DMS153 treated with DMSO at 0.1 percent for 48 hours (cell line): ENCODE results near the gene SEC14L3.

Experiments used
- DNase-seq: peaks from one replicate; lab custom pipeline; 2025; ENCODE audit not compliant: unreplicated experiment; lab: John Stamatoyannopoulos, UW

Gene SEC14L3

GRCh38 chr22:30445438-30446145 lies 26.2 kb downstream of the SEC14L3 start:
- DNase-seq: no peak

GRCh38 chr22:30444632-30445437 lies 27.0 kb downstream of the SEC14L3 start:
- no peak for DNase-seq

DNA sequence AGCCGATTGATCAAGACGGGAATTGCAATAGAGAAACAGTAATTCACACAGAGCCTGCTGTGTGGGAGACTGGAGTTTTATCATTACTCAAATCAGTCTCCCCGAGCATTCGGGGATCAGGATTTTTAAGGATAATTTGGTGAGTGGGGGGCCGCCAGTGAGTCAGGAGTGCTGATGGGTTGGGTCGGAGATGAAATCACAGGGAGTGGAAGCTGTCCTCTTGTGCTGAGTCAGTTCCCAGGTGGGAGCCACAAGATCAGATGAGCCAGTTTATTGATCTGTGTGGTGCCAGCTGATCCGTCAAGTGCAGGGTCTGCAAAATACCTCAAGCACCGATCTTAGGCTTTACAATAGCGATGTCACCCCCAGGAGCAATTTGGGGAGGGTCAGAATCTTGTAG lies 30.7 kb downstream of the SEC14L3 start:
- no peak for DNase-seq

GRCh38 chr22:30439836-30440235 lies 32.0 kb downstream of the SEC14L3 start:
- DNase-seq: no peak

- no peak for DNase-seq
These were observed 32.6 kb downstream of the SEC14L3 start for GRCh38 chr22:30439226-30439625.

DNA sequence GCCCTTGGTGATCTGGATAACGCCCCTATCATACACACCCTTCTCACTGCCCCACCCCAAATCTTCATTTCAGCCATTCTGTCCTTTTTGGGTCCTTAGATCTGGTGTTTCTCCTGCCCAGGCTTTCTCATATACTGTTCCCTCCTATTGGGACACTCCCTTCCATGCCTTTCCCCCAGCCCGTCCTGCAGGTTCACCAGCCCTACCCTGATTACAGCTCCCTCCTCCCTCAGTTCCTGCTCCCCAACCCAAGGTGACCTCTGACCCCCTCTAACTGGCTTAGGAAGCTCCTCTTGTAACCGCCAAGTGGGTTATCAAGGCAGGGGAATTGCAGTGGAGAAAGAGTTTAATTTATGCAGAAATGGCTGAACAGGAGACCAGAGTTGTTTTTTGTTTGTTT lies 33.3 kb downstream of the SEC14L3 start:
- DNase-seq: no peak

GRCh38 chr22:30436196-30436595 lies 35.6 kb downstream of the SEC14L3 start:
- no peak for DNase-seq

GRCh38 chr22:30435674-30436126 lies 36.1 kb downstream of the SEC14L3 start:
- no peak for DNase-seq

DNA sequence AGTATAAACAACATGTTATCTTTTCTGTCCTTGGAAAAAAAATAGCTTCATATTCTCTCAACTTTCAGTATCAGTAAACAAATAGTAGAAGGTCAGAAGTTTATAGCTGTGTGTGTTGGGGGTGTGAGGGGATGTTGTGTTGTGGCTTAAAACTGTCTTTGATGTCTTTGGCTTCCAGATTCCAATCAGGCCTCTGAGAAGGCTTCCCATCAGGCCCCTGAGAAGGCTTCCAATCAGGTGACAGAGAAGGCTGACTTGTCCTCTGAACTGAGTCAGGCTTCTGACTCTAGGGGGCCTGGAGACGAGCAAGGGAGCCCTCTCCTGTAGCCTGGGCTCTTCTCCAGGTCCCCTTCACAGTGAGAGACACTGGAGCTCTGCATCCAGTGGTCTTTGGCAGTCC lies 37.0 kb downstream of the SEC14L3 start:
- no peak for DNase-seq

DNA sequence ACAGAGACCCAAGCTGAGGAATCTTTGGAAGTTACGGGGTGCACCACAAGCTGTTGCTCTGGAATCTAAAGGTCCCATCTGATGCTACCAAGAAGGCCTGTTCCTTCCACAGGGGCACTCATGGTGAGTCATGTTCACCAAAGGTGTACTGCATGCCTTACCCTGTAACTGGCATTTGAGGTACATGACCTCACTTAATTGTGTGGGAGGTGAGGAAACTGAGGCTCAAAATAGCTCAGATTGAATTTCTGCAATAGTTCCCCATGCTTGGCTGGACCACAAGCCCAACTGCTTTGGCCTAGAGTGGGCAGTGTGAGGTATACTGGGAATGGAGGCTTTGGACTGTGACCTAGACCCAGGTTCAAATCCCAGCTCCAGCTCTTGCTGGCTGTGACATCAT lies 38.0 kb downstream of the SEC14L3 start:
- no peak for DNase-seq

- DNase-seq: no peak
These were observed 38.6 kb downstream of the SEC14L3 start for GRCh38 chr22:30433227-30433626.

DNA sequence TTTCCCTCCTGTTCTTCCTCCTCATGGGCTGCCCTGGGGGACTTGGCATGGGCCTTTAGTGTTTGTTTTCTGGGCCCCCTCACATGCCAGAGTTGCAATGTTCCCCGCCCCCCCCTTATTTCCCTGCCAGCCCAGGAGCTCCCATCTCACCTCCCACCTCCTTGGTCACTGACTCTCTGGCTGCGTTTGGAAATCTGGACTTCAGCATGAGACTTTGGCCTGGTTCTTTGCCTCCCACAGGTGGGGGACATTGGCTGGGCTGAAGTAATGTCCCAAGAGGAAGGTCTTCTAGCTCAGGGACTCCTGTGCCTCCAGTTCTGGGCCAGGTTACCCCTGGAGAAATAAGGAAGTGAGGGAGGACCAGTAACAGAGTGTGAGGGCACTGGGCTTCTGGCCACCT lies 39.3 kb downstream of the SEC14L3 start:
- DNase-seq: no peak

DNA sequence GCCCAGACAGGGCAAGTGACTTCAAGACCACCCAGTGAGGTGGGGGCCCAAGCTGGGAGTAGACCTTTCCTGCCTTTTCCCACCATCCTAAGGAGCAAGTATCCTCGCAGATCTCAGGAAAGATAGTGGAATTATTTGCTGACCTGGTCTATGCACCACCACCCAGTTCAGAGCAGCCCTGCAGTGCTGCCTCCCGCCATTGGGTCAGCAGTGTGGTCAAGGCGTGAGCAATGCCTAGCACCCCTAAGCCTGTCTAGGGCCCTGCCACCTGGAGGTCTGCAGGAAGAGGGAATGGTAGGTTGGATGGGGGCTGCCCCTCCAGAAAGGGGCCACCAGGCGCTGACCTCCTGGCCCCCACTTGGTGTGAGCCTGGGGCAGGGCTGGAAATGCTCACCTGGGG lies 39.7 kb downstream of the SEC14L3 start:
- no peak for DNase-seq

GRCh38 chr22:30430933-30431332 lies 40.9 kb downstream of the SEC14L3 start:
- DNase-seq: no peak

GRCh38 chr22:30429887-30430286 lies 41.9 kb downstream of the SEC14L3 start:
- no peak for DNase-seq

DNA sequence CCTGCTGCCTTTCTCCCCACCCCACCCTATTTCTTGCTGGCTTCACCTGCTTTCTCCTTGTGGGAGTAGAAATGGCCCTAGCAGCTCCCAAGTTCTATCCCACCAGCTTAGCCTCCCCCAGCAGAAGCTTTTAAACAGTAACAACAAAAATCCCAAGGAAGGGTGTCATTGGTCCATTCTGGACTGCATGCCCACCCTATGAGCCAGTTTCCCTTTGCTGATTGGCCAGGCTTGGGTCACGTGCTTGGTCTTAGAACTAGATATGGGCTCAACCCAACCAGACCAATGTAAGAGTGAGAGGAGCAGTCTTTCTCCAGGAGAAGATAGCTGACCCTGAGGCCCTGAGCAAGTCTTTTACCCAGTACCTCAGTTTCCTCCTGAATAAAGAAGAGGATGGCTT lies 43.9 kb downstream of the SEC14L3 start:
- no peak for DNase-seq

DNA sequence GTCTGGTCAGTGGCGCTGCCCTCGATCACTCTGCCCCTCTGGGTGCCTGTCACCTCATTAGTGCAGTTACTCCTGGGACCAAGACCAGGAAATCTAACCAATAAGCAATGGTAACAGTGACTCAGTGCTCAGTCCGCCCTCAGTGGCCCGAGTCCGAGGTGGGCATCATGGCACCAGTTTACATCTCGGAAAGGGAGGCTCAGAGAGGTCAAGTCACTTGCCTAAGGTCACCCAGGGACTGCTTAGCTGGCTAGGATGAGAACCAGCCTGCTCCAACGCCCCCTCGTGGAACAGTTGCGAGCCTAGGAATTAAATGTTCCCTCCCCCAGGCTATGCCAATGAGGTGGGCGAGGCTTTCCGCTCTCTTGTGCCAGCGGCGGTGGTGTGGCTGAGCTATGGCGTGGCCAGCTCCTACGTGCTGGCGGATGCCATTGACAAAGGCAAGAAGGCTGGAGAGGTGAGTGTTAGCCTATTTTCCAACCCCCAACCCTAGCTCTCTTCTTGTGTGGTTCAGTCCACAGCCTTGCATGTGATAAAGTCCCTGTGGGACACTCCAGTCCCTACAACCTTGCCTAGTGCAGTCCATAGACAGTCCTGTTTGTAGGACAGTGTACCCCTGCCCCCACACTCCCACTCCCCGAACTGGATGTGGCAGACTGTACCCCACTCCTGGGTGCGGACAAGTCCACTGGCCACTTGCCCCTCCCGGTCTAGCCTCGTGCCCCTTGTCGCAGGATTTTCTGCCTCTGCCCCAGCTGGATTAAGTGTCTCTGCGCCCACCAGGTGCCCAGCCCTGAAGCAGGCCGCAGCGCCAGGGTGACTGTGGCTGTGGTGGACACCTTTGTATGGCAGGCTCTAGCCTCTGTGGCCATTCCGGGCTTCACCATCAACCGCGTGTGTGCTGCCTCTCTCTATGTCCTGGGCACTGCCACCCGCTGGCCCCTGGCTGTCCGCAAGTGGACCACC lies 45.1 kb downstream of the SEC14L3 start:
- DNase-seq: peak; percentile 13

GRCh38 chr22:30425616-30426387 lies 46.0 kb downstream of the SEC14L3 start, which contains the start of gene MTFP1:
Gene MTFP1 (plus strand): TSS chr22:30425768. CDS start chr22:30425880, 112 bp downstream.
- peak; percentile 5 for DNase-seq

- DNase-seq: no peak
These were observed 46.5 kb downstream of the SEC14L3 start for GRCh38 chr22:30425327-30425615.

DNA sequence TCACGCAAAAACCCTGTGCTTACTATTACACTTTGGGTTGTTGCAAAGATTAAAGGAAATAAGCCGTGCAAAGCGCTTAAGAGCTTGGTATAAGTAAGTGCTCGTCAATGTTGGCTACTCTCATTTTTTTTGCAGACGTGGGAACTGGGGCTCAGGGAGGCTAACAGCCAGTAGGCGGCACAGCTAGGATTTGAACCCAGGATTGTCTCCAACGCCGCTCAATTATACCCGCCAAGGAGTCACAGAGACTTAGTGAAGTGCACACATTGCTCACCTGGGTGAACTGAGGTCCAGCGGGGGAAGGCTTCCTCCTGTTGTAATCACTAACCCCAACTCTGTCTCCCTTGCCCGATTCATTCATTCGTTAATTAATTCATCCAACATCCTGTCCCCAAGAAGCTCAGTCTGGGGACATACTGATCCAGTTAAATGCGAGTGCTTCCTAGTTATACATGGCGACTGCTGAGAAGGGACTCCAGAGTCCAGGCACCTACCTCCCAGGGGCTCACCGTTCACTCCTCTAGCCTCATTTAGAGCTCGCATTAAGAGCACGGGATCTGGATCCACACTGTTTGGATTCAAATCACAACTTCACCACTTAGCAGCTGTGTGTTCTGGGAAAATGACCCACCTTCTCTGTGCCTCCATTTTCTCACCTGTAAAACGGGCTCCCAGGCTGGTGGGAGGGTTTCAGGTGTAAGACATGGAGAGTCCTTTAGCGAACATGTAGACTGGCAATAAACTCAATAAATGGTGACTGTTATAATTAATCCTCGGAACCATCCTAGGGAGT lies 47.1 kb downstream of the SEC14L3 start:
- peak; percentile 25 for DNase-seq
